Measurements from ENCODE around the gene UBAC1.
"Not testable (repeated sequence)": the region's sequence is repeated elsewhere in the genome, so short reads cannot be mapped to it uniquely, and the experiment has no call there.

UBAC1 gene

GRCh38 chr9:135951889-135952663 is 9.1 kb downstream of the UBAC1 start:
- H3K4me3 ChIP-seq (replicated peaks; ENCODE audit: low read depth, low read length), result no peak overlapping the region
- no peak for TF ChIP-seq CTCF (IDR thresholded peaks at IDR 0.05; ENCODE audit: low read depth, low read length, missing control alignments)
- DNase-seq (ENCODE audit: extremely low read depth, low read depth), result peak; percentile 32

GRCh38 chr9:135951310-135951709 is 9.9 kb downstream of the UBAC1 start:
- not testable (repeated sequence) for H3K4me3 ChIP-seq (replicated peaks; ENCODE audit: low read depth, low read length)

GRCh38 chr9:135950841-135951240 is 10.3 kb downstream of the UBAC1 start:
- not testable (repeated sequence) for DNase-seq (ENCODE audit: extremely low read depth, low read depth); H3K4me3 ChIP-seq (replicated peaks; ENCODE audit: low read depth, low read length)

More at GRCh38 chr9:135951310-135951709, 9.9 kb downstream of the UBAC1 start:
- DNase-seq (ENCODE audit: extremely low read depth, low read depth), result not testable (repeated sequence)

- no peak overlapping the region for H3K4me3 ChIP-seq (replicated peaks; ENCODE audit: low read depth, low read length)
- DNase-seq (ENCODE audit: extremely low read depth, low read depth), result no peak
- TF ChIP-seq CTCF (IDR thresholded peaks at IDR 0.05; ENCODE audit: low read depth, low read length, missing control alignments), result no peak
Observed at GRCh38 chr9:135950135-135950682, 11.0 kb downstream of the UBAC1 start.

GRCh38 chr9:135949501-135950134 is 11.6 kb downstream of the UBAC1 start:
- no peak for TF ChIP-seq CTCF (IDR thresholded peaks at IDR 0.05; ENCODE audit: low read depth, low read length, missing control alignments)
- no peak for DNase-seq (ENCODE audit: extremely low read depth, low read depth)
- no peak overlapping the region for H3K4me3 ChIP-seq (replicated peaks; ENCODE audit: low read depth, low read length)

GRCh38 chr9:135948968-135949367 is 12.2 kb downstream of the UBAC1 start:
- no peak for DNase-seq (ENCODE audit: extremely low read depth, low read depth)
- TF ChIP-seq CTCF (IDR thresholded peaks at IDR 0.05; ENCODE audit: low read depth, low read length, missing control alignments), result no peak
- no peak overlapping the region for H3K4me3 ChIP-seq (replicated peaks; ENCODE audit: low read depth, low read length)

- TF ChIP-seq CTCF (IDR thresholded peaks at IDR 0.05; ENCODE audit: low read depth, low read length, missing control alignments), result no peak
- H3K4me3 ChIP-seq (replicated peaks; ENCODE audit: low read depth, low read length), result no peak overlapping the region
- DNase-seq (ENCODE audit: extremely low read depth, low read depth), result no peak
Observed at GRCh38 chr9:135948446-135948845, 12.7 kb downstream of the UBAC1 start.

Data from HFF-Myc (cell line).